NT2/D1 (cell line): Measurements from ENCODE around the gene NDUFB11.

ENCODE experiments used
- YY1 ChIP-seq: IDR thresholded peaks from 2 replicates; pipeline ENCODE4 v1.6.1; 2011; ENCODE audit not compliant: insufficient read length, insufficient read depth
- ZNF274 ChIP-seq: IDR thresholded peaks from 2 replicates; pipeline ENCODE4 v1.6.1; 2011; ENCODE audit warnings: mild to moderate bottlenecking, low read depth, low read length

DNA sequence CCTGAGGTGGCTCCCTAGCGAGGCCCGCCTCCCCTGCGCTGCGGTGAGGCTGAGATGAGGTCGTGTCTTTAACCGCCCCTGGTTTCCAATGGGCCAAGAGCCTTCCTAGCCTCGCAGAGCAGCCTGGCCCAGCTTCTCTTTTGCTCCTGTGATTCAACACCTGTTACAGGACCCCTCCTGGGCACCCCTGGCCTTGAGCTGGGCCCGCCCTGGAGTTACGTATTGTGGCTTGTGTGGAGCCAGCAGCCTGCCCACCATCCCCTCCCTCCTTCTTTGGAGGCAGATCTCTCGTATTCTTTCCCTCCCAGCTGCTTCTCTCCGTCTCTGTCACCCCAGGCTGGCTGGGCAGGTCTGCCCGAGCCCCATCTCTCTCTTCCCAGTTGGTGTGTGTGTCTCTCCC lies 29.9 kb upstream of the NDUFB11 start:
- TF ChIP-seq YY1 (no peak), ZNF274 (no peak)
